ENCODE results near the gene NTNG2. TPM values are rescaled to one million over a fixed set of nuclear protein-coding genes. Genes with fewer than 3 reads are reported as not detected.

Gene NTNG2
- total and polyA plus RNA-seq, 2 of the 13 experiments (the other 11 are each of a cell fraction or from before 2014, with no cell fraction given) = 0.02 to 0.36 TPM

DNA sequence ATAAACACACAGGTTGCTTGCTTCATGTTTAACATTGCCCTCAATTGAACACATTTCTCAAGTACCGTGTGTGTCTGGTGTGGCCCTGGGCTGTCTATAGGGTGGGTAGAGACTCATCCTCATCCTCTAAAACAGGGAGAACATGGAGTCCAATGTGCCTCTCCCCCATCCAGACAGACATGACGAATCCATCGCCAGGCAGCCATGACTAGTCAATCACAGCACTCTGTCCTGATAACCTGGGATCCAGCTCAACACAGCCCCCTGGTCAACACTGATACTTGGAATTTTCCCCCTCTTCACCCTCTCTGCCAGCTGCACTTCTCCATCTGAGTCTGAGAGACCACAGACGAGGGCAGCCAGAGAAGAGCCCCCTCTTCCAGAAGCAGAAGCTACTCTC is 10.7 kb upstream of the NTNG2 start:
- no peak for ATAC-seq
- intact Hi-C loops (cut with micrococcal nuclease; ENCODE audit: unreplicated experiment) (no loop called here), in situ Hi-C loops (cut with HindIII; ENCODE audit: extremely low pct_ligation_motif_present, low pct_unique_long_range_greater_than_20kb) (no loop called here)
- no peak overlapping the region for H3K9ac ChIP-seq (ENCODE audit: insufficient read depth, low read depth, low read length)
- no peaks in the 10 kb centered on the region for H3K4me1 ChIP-seq (ENCODE audit: insufficient read depth, low read length)
- H3K9me3 ChIP-seq (ENCODE audit: low read length) = no peaks in the 10 kb centered on the region
- FAIRE-seq = no peak
- H3K79me2 ChIP-seq (ENCODE audit: insufficient read depth, low read length) = no peaks in the 10 kb centered on the region
- POLR2A ChIA-PET = no interaction called here
- H3K27ac ChIP-seq (ENCODE audit: extremely low read length, insufficient read depth, low read length) = no peak overlapping the region
- no peak overlapping the region for H3K4me2 ChIP-seq (ENCODE audit: low read depth, low read length)
- TF ChIP-seq KDM2A (CRISPR knock-in tag; IDR thresholded peaks at IDR 0.05; ENCODE audit: borderline replicate concordance, low read depth) (no peak), SRSF4 (IDR thresholded peaks at IDR 0.05; ENCODE audit: low read depth, low read length, poor library complexity, severe bottlenecking) (no peak), TIGD3 (CRISPR knock-in tag; IDR thresholded peaks at IDR 0.05; ENCODE audit: borderline replicate concordance) (no peak), HMG20B (CRISPR knock-in tag; conservative IDR thresholded peaks at IDR 0.05) (no peak), ZNF33A (CRISPR knock-in tag; IDR thresholded peaks at IDR 0.05; ENCODE audit: borderline replicate concordance) (no peak), CHD4 (IDR thresholded peaks at IDR 0.05; ENCODE audit: borderline replicate concordance, low read length) (no peak), HNRNPUL1 (IDR thresholded peaks at IDR 0.05; ENCODE audit: low read depth, low read length) (no peak), ZC3H4 (CRISPR knock-in tag; IDR thresholded peaks at IDR 0.05; ENCODE audit: borderline replicate concordance) (no peak), CHD2 (IDR thresholded peaks at IDR 0.05; ENCODE audit: low read depth, low read length) (no peak), ZNF12 (CRISPR knock-in tag; IDR thresholded peaks at IDR 0.05) (no peak), ZNF143 (CRISPR knock-in tag; IDR thresholded peaks at IDR 0.05) (no peak), ZNF160 (CRISPR knock-in tag; IDR thresholded peaks at IDR 0.05) (no peak), PHF21A (CRISPR knock-in tag; IDR thresholded peaks at IDR 0.05) (no peak), ZNF747 (CRISPR knock-in tag; IDR thresholded peaks at IDR 0.05; ENCODE audit: borderline replicate concordance) (no peak), KDM6A (CRISPR knock-in tag; IDR thresholded peaks at IDR 0.05; ENCODE audit: low read depth) (no peak), MED13 (CRISPR knock-in tag; IDR thresholded peaks at IDR 0.05) (no peak), HDAC2 (CRISPR knock-in tag; IDR thresholded peaks at IDR 0.05) (no peak), ZBTB46 (CRISPR knock-in tag; IDR thresholded peaks at IDR 0.05; ENCODE audit: borderline replicate concordance) (no peak)
- TF ChIP-seq, protein P1, sequence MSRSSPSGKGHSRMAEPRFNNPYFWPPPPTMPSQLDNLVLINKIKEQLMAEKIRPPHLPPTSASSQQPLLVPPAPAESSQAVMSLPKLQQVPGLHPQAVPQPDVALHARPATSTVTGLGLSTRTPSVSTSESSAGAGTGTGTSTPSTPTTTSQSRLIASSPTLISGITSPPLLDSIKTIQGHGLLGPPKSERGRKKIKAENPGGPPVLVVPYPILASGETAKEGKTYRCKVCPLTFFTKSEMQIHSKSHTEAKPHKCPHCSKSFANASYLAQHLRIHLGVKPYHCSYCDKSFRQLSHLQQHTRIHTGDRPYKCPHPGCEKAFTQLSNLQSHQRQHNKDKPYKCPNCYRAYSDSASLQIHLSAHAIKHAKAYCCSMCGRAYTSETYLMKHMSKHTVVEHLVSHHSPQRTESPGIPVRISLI (CRISPR knock-in tag; IDR thresholded peaks at IDR 0.05; ENCODE audit: borderline replicate concordance) = no peak
- H2AFZ ChIP-seq (ENCODE audit: low read length) = no peak overlapping the region
- no peaks in the 10 kb centered on the region for H3K36me3 ChIP-seq (replicated peaks in 1 of 2; ENCODE audit: control insufficient read depth in 1 of 2, insufficient read depth in 2 of 2, low read length in 2 of 2)
- peaks cover 4 to 76% of the 10 kb centered on the region in 2 experiments; a peak in 3 of 5 replicates for H3K27me3 ChIP-seq (ENCODE audit: control insufficient read depth in 1 of 2, insufficient read depth in 2 of 2, low read length in 2 of 2)
- WGBS (ENCODE audit: low lambda C conversion rate) = 2% methylated on average over 4 of the region's 4 CpGs
- CTCF ChIA-PET (ENCODE audit: low intra/inter-chr PET ratio, low total read pairs) = no interaction called here
- DNase-seq (ENCODE audit: low spot score) = no peak
- H3K4me3 ChIP-seq (replicated peaks in 1 of 3; ENCODE audit: insufficient read depth in 1 of 3, low read depth in 2 of 3, low read length in 3 of 3) = no peak overlapping the region
- no peaks in the 10 kb centered on the region for H4K20me1 ChIP-seq (ENCODE audit: insufficient read depth, low read length)
- no TSS peak for BruUV-seq (replicated peaks)

Measured in HepG2 (cell line).